OCI-M1 (cell line): ENCODE results near the gene CALN1.
"Not testable (repeated sequence)": the region's sequence is repeated elsewhere in the genome, so short reads cannot be mapped to it uniquely, and the experiment has no call there.

Experiments used
- DNase-seq: peaks from one replicate; lab custom pipeline; 2025; lab: John Stamatoyannopoulos, UW

The CALN1 gene

DNA sequence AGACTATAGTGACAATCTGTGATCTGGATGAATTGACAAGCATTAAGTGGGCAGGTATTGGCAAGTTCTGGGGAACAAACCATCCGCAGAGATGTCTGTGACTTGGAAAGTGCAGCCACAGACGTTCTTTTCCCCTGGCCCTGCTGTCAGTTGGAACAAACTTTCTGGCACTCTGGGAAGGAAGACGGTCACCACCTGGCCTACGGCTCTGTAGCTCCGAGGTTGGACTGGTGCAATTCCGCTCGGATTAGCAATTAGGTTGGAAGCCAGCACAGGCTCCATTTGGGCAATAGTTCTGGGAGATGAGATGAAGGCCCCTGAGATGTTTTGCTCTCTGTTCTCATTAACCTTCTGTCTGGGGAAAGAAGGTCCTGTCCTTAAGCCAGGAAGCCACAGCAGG lies 437.5 kb downstream of the CALN1 start:
- DNase-seq: no peak

- DNase-seq: no peak
Observed at GRCh38 chr7:71972534-71972933, 439.6 kb downstream of the CALN1 start.

- DNase-seq: no peak
Observed at GRCh38 chr7:71970725-71971124, 441.4 kb downstream of the CALN1 start.

GRCh38 chr7:71962636-71963035 lies 449.5 kb downstream of the CALN1 start:
- no peak for DNase-seq

- DNase-seq: no peak
Observed at GRCh38 chr7:71961283-71961682, 450.9 kb downstream of the CALN1 start.

- DNase-seq: no peak
Observed at GRCh38 chr7:71942115-71942514, 470.0 kb downstream of the CALN1 start.

DNA sequence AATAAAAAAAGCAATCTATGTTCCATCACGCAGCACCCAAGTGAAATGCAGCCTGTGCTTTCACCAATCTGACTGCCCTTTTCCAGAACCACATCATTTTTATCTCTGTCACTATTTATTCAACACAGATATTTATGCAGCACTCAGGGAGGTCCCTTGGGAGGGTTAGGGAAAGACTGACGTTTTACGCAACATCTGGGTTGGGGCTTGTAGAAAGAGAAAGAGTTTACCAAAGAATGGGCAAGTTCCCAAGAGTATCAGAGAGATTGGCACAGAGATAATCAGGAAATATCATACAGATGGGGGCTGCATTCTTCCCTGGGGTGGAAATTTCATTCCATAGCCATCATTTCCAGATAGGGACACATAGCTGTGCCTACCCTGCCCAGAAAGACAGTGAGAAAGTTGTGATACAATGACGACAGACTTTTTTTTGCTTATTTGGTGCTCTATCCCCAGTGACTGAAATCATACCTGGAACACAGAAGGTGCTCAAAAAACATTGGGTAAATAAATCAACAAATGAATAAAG lies 474.2 kb downstream of the CALN1 start:
- no peak for DNase-seq

- DNase-seq: no peak
Observed at GRCh38 chr7:71935674-71936073, 476.5 kb downstream of the CALN1 start.

GRCh38 chr7:71933426-71933825 lies 478.7 kb downstream of the CALN1 start:
- DNase-seq: no peak

GRCh38 chr7:71925663-71926062 lies 486.5 kb downstream of the CALN1 start:
- DNase-seq: peak; percentile 28

- not testable (repeated sequence) for DNase-seq
Observed at GRCh38 chr7:71914204-71914603, 497.9 kb downstream of the CALN1 start.

DNA sequence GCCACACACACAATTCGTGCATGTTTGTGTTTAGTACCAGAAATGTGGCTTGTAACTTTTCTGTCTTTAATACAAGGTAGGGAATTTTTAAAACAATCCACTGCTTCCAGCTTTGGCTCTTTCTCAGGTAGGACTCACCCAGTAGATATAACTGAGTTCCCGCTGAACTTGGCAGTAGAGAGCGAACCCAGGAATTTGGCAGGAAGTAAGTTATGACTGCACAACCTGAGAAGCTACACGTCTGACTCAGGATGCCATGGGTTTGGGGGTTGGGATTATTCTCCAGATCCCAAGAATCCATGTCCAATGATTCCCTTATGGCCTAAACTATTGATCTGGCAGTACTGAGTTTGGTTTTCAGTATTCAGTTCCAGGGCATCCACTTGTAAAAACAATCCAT lies 499.7 kb downstream of the CALN1 start:
- DNase-seq: no peak

- no peak for DNase-seq
Observed at GRCh38 chr7:71911051-71911450, 501.1 kb downstream of the CALN1 start.

GRCh38 chr7:71905821-71906220 lies 506.3 kb downstream of the CALN1 start:
- no peak for DNase-seq

GRCh38 chr7:71904484-71904883 lies 507.7 kb downstream of the CALN1 start:
- DNase-seq: no peak

GRCh38 chr7:71900556-71900955 lies 511.6 kb downstream of the CALN1 start:
- DNase-seq: no peak

- no peak for DNase-seq
Observed at GRCh38 chr7:71896535-71896934, 515.6 kb downstream of the CALN1 start.

GRCh38 chr7:71886046-71886445 lies 526.1 kb downstream of the CALN1 start:
- DNase-seq: no peak

DNA sequence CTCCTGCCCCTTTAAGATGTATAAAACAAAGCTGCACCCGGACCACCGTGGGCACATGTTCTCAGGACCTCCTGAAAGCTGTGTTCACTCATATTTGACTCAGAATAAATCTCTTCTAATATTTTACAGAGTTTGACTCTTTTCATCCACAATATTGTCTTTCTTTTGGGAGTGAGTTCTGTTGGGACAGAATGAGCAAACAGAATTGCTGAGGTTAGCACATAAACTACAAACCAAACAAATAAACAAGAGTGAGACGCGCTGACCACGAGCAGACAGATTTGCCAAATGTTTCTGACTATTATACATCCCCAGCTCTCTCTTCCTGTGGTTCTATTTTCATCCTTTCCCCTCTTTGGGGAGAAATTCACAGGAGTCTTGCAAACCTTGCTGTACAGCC lies 526.7 kb downstream of the CALN1 start:
- no peak for DNase-seq

- no peak for DNase-seq
Observed at GRCh38 chr7:71883415-71883814, 528.7 kb downstream of the CALN1 start.

GRCh38 chr7:71871446-71871845 lies 540.7 kb downstream of the CALN1 start:
- DNase-seq: no peak

DNA sequence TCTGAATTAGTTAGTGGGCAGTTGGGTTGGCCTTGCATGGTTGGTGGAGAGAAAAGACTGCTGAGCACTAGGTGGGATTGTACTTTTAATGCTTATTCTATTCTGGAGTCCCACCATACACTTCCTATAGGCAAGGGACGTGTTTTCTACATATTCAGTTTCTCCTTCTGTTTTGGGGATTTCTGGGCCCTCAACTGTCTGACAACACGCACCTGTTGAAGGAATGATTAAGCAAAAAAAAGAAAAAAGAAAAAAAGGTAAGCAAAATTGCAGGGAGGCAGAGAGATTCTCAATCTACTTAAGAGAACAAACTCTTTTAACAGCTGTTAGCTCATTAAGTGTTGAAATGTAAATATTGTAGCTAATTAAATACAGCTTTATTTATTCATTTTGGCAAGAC lies 541.3 kb downstream of the CALN1 start:
- DNase-seq: no peak

DNA sequence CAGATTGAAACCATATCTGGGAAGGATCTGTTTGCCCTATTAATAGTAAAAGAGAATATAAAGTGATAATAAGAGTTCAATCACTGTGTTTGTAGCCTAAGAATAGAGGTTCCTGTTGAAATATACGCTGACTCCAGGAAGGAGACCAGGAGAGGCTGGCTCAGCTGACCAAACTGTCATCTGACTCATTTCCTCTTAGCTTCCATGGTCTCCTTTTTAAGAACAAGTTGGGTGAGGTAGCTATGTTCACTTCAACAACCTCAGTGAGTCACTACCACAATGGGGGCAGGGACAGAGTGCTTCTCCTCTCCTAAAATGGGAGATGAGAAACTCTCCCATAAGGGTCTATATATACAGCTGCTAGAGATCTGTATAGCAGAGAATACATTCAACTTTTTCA lies 543.3 kb downstream of the CALN1 start:
- peak; percentile 28 for DNase-seq

DNA sequence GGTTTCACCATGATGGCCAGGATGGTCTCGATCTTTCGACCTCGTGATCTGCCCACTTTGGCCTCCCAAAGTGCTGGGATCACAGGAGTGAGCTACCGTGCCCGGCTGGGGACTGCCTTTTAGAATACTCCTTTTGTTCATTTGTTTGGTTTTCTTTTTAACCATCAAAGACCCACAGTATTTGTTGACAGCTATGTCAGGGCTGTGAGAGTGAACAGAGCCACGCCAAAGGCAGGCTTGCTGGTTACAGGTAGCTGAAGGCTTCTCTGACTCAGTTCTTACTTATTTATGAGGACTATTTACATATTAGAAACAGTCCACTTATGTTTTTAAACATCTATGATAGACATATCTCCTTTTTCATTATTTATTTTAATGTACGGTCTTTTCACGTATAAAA lies 544.5 kb downstream of the CALN1 start:
- no peak for DNase-seq

GRCh38 chr7:71865172-71865571 lies 547.0 kb downstream of the CALN1 start:
- DNase-seq: no peak
